Activated T-helper 1 cell treated with anti-CD3 and anti-CD28 coated beads, Interleukin-12 subunit alpha, Interleukin-12 subunit beta, Interleukin-2, Interleukin-4 antibody, amounts not matched to agents 30 ng/mL and 10 ng/mL and 1 ng/mL, durations not matched to agents 14 hours and 24 hours and 36 hours (primary cell): ENCODE results near the gene MDFIC. TPM values are rescaled to one million over a fixed set of nuclear protein-coding genes. Genes with fewer than 3 reads are reported as not detected.

ENCODE experiments used
- DNase-seq: peaks from one replicate; pipeline ENCODE4 v3.0.0; 2021; ENCODE audit warnings: low spot score
- H3K27ac Mint-ChIP-seq: one replicate; pipeline ENCODE4 v1.8.0; 2021; ENCODE audit warnings: mild to moderate bottlenecking, mixed read lengths
- H3K27me3 Mint-ChIP-seq: one replicate; pipeline ENCODE4 v1.8.0; 2022; ENCODE audit warnings: mild to moderate bottlenecking, moderate library complexity, mixed read lengths; ENCODE audit not compliant: insufficient read depth
- H3K36me3 Mint-ChIP-seq: one replicate; pipeline ENCODE4 v1.8.0; 2021; ENCODE audit warnings: low read depth, mixed read lengths
- H3K4me1 Mint-ChIP-seq: one replicate; pipeline ENCODE4 v1.8.0; 2021; ENCODE audit warnings: low read depth, mixed read lengths
- H3K4me3 Mint-ChIP-seq: one replicate; pipeline ENCODE4 v1.8.0; 2021; ENCODE audit warnings: mild to moderate bottlenecking, moderate library complexity, mixed read lengths
- H3K9me3 Mint-ChIP-seq: one replicate; pipeline ENCODE4 v1.8.0; 2021; ENCODE audit warnings: mixed read lengths
- intact Hi-C: fragments of 100-400 bp; cut with micrococcal nuclease; formaldehyde crosslinking; loops from one replicate; pipeline ENCODE4 v1.15.1; 2024
- total RNA-seq: library from RNA; stranded (reverse); gene quantifications from 2 replicates; pipeline ENCODE4 v1.2.3, GENCODE V29; 2022

MDFIC gene
- total RNA-seq, 1 donor from 2014 or later = 114 TPM

DNA sequence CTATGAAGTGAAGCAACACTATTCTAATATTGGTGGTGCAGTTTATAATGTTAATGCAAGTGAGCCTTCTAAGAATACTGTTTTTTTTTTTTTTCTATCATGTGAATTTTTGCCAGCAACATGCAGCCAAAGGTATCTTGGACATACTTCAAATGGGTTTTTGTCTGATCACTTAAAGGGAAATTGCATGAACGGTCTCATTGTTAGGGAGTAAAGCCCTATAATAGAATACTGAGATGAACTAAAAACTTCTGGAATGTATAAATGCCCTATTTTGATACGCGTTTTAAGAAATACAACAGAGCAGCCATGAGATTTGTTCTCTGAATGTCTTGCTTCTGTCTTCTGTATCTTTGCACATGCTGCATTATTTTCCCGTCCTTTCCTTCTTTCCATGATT lies 10.5 kb upstream of the MDFIC start:
- H3K4me3 Mint-ChIP-seq = no peak overlapping the region
- H3K4me1 Mint-ChIP-seq = peaks cover 16% of the 10 kb centered on the region
- intact Hi-C loops = no loop called here
- H3K9me3 Mint-ChIP-seq = peaks cover 3% of the 10 kb centered on the region
- H3K27me3 Mint-ChIP-seq = no peaks in the 10 kb centered on the region
- peaks cover 5% of the 10 kb centered on the region for H3K36me3 Mint-ChIP-seq
- H3K27ac Mint-ChIP-seq = no peak overlapping the region
- DNase-seq = no peak

DNA sequence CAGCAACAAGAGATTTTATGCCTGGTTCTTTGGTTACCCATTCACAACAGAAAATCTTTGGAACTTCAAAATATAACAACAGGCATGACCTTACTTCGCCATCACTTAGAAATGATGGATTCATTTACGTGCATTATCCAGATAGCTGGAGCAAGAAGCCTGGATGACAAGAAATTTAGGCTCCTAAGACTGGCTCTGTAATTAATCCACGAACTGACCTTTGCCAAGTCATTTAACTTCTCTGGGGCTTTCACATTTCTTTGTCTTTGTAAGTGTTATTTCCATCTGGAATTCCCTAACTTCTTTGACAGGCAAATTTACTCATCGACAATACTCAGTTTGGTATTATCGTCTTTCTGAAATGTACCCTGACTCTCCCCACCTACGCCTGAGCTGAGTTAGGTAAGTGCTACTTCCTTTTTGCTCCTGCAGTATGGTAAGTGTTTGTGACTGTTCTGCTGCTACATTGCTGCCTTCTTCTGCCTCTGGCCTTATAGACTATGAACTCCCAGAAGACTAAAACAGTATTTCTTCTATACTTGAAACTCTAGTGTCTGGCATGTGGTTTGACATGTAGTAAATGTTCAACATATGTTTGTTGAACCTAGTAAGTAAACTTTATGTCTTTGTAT lies 5.5 kb upstream of the MDFIC start:
- peak overlapping the region; percentile 70 for H3K4me3 Mint-ChIP-seq
- no peaks in the 10 kb centered on the region for H3K9me3 Mint-ChIP-seq
- no peak for DNase-seq
- no peaks in the 10 kb centered on the region for H3K27me3 Mint-ChIP-seq
- H3K4me1 Mint-ChIP-seq = peaks cover 61% of the 10 kb centered on the region
- peak overlapping the region; percentile 98 for H3K27ac Mint-ChIP-seq
- peaks cover 5% of the 10 kb centered on the region for H3K36me3 Mint-ChIP-seq
- intact Hi-C loops = loop anchor here (1.0 to 5.0 kb wide), 6 partner anchors 15 to 316 kb away; no protein-coding TSS in a partner anchor

DNA sequence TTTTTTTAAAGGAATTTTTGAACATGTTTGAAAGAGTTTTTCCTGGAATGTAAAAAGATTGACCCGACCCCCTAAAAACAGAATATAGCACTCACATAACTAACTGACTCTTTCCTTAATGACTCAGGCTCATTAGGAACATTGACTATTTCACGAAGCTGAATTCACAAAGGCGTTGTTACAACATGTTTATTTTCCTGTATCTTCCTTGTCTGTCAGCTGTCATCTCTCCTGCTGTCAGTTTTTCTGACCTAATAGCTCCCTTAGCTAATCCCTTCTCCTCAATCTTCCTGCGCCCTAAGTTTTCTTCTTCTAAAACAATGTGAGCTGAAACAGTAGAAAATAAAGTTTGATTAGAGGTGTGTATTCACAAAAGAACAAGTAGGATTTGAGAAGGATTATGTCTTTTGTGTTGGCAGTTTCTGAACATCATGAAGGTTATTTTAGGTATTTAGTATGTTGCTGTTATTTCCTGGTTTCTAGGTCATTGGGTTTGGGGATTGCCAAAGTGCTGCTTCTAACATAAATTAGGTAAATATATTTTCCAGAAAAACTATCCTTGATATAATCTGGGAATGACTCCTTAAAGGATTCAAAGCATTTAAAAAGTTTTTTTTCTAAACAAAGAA lies 4.6 kb upstream of the MDFIC start:
- intact Hi-C loops = loop anchor here (5.0 kb wide), 1 partner anchor 315 kb away; no protein-coding TSS in a partner anchor
- no peak for DNase-seq
- Mint-ChIP-seq H3K9me3 (no peaks in the 10 kb centered on the region), H3K27me3 (no peaks in the 10 kb centered on the region), H3K27ac (peak overlapping the region; percentile 98), H3K4me3 (peak overlapping the region; percentile 65), H3K4me1 (peaks cover 66% of the 10 kb centered on the region), H3K36me3 (peaks cover 7% of the 10 kb centered on the region)

DNA sequence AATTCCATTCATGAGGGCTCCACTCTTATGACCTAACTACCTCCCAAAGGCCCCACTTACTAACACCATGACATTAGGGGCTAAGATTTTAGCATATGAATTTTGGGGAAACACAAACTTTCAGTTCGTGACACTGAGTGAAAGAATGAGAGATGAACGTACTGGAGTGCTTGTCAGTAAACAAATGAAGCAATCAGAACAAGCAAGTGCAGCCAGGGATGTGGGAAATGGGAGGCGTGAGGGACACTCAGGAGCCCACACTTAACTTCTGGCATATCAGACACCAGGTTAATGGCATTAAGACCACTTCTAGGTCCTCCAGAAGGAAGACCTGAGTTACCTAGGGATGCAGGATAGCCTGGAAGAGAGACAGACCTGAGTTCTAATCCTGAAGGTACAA lies 2.3 kb upstream of the MDFIC start:
- Mint-ChIP-seq H3K9me3 (no peaks in the 10 kb centered on the region), H3K4me1 (peaks cover 65% of the 10 kb centered on the region), H3K36me3 (peaks cover 4% of the 10 kb centered on the region), H3K4me3 (peak overlapping the region; percentile 43), H3K27me3 (no peaks in the 10 kb centered on the region), H3K27ac (peak overlapping the region; percentile 80)
- intact Hi-C loops = loop anchor here (5.0 kb wide), 1 partner anchor 313 kb away; no protein-coding TSS in a partner anchor
- DNase-seq = no peak

DNA sequence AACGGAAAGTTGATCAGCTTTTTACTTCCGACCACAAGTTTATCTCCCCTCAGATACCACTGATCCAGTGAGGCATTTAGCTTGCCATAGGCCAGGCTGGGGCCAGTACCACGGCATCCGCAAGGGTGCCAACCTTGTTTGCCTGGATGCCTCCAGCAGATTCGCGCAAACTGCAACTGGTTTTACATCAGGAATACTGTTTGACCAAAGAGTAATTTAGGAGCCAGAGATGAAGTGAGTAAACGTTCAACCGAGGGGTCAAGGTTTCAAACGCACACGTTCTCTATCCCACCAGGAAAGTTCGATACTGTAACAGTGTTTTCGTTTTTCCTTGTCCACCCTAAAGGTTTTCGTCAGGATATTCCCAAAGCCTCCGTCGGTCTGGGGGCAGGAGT lies 266 bp upstream of the MDFIC start:
- peaks cover 63% of the 10 kb centered on the region for H3K4me1 Mint-ChIP-seq
- DNase-seq = no peak
- H3K27me3 Mint-ChIP-seq = no peaks in the 10 kb centered on the region
- peaks cover 16% of the 10 kb centered on the region for H3K36me3 Mint-ChIP-seq
- no peaks in the 10 kb centered on the region for H3K9me3 Mint-ChIP-seq
- H3K27ac Mint-ChIP-seq = peak overlapping the region; percentile 96
- intact Hi-C loops = loop anchor here (1.0 to 10.0 kb wide), 3 partner anchors 32 to 1293 kb away; partner anchors contain the start of gene TES
- peak overlapping the region; percentile 82 for H3K4me3 Mint-ChIP-seq

DNA sequence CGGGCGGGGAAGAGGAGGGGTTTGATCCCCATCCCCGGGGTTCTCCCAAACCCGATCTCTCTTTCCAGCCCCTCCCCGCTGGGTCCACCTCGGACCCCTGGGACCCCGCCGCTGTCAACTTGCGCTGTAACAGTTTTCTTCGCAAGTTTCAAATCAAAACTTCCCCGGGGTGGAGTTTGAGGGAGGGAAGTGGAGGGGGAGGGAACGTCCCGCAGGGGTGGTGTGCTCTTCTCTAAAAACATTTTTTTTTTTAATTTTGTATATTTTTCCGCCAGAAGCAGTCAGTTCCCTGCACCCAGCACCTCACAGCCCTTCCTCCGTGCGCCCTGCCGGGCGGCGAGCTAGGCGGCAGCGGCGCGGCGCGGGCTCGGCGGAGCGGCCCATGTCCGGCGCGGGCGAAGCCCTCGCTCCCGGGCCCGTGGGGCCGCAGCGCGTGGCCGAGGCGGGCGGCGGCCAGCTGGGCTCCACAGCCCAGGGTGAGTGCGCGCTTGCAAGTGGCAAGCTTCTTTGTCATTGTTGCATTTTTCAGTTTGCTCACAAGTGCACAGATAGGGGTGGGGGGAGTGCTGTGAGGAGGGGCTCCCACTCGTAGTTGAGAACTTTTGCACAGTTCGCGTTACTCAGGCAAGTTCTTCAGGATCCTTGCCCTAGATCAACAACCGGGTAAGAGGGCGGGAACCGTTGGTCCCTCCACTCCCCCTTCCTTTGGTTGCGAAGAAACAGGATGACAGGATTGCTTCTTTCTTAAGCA lies 933 bp downstream of the MDFIC start:
- intact Hi-C loops = loop anchor here (1.0 to 10.0 kb wide), 5 partner anchors 8 to 1292 kb away; partner anchors contain the start of gene TES
- Mint-ChIP-seq H3K9me3 (no peaks in the 10 kb centered on the region), H3K4me3 (peak overlapping the region; percentile 96), H3K36me3 (peaks cover 18% of the 10 kb centered on the region), H3K4me1 (peaks cover 56% of the 10 kb centered on the region), H3K27me3 (no peaks in the 10 kb centered on the region), H3K27ac (peak overlapping the region; percentile 97)
- peak; percentile 50 for DNase-seq

DNA sequence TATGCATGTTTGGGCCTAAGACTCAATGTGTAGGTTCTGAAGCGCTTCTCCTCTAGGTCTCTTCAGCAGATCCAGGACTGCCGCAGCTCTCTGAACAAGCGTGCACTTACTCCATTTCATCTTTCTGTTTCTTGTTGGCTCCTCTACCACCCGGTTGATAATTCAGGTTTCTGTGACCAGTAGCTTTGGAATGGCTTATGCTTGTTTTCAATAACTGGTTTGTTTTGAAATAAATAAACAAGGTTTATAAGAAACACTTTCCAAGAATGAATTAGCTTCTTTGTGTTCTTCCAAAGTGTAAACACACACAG lies 1.5 kb downstream of the MDFIC start:
- Mint-ChIP-seq H3K9me3 (no peaks in the 10 kb centered on the region), H3K4me3 (peak overlapping the region; percentile 96), H3K4me1 (peaks cover 51% of the 10 kb centered on the region), H3K27me3 (no peaks in the 10 kb centered on the region), H3K27ac (peak overlapping the region; percentile 96), H3K36me3 (peaks cover 18% of the 10 kb centered on the region)
- no peak for DNase-seq
- intact Hi-C loops = loop anchor here (1.0 to 10.0 kb wide), 3 partner anchors 8 to 1291 kb away; partner anchors contain the start of gene TES

DNA sequence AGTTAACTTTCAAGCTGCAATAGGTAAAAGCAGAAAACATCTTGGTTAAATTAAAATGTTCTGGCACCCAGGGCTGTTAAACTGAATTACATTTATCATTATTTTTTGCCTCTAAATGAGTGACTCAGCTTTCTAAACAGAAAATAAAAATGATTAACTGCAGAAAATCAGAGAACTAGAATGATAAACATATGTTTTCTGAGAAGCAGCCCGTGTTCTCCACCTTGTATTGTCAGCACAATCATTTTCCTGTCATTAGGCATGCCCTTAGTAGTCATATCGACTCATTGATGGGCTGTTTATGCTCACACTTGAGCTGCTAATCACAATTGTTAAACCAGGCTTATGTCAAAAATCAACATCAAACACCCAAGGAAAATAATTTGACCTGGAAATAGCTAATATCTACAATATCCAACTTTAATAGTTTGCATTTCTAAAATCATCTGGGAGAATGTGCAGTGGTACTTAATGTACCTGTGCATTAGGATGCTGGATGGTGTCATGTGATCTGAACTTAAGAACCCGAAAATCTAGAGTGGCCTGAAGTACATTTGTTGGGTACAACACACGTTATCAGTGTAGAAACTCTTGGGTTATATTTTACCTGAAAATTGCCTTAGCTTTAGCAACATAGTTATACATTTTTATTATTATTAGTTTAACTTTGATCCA lies 2.3 kb downstream of the MDFIC start:
- Mint-ChIP-seq H3K4me1 (peaks cover 44% of the 10 kb centered on the region), H3K36me3 (peaks cover 18% of the 10 kb centered on the region), H3K9me3 (no peaks in the 10 kb centered on the region), H3K27ac (peak overlapping the region; percentile 96), H3K4me3 (peak overlapping the region; percentile 96), H3K27me3 (no peaks in the 10 kb centered on the region)
- intact Hi-C loops = loop anchor here (10.0 kb wide), 1 partner anchor 1291 kb away; the partner anchor contains the start of gene TES
- no peak for DNase-seq

DNA sequence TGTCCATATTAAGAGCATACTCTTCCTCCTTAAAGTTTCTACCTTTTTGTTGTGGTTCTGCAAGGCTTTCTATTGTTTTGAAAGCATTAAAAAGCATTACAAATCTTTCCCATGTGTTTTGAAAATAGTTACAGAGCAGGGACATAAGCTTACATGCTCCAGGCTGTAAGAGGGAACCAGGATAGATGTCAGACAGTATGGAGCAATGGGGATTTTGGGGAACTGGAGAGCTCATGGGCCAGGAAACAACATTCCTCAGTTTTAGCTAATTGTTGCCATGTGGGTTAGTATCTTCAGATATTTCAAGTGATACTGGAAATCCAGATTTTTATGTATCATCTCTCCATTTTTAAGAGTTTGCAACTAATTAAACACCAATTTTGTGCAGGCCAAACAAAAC lies 3.5 kb downstream of the MDFIC start:
- peaks cover 18% of the 10 kb centered on the region for H3K36me3 Mint-ChIP-seq
- H3K4me3 Mint-ChIP-seq = peak overlapping the region; percentile 80
- H3K9me3 Mint-ChIP-seq = no peaks in the 10 kb centered on the region
- DNase-seq = no peak
- H3K4me1 Mint-ChIP-seq = peaks cover 31% of the 10 kb centered on the region
- intact Hi-C loops = loop anchor here (10.0 kb wide), 1 partner anchor 1289 kb away; the partner anchor contains the start of gene TES
- no peaks in the 10 kb centered on the region for H3K27me3 Mint-ChIP-seq
- H3K27ac Mint-ChIP-seq = peak overlapping the region; percentile 83

DNA sequence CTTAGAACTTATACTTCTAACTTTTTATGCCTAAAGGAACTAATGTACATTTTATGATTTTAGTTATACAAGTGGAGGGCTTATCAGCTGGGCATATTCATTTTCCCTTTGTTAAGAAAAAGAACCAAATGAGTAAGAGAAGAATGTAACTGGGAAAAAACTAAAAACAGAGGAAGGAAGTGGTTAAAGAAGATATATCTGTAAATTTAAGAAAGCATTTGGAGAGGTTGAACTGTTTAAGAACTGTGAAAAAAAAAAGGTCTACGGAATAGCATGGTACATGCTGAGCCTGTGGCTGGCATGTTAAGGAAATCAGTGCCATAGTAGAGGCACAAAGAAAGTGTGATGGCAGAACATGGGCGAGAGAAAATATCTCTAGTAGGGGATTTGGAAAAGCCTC lies 6.2 kb downstream of the MDFIC start:
- Mint-ChIP-seq H3K27ac (no peak overlapping the region), H3K4me1 (peaks cover 20% of the 10 kb centered on the region), H3K9me3 (no peaks in the 10 kb centered on the region), H3K4me3 (no peak overlapping the region), H3K36me3 (peaks cover 25% of the 10 kb centered on the region), H3K27me3 (no peaks in the 10 kb centered on the region)
- intact Hi-C loops = loop anchor here (10.0 kb wide), 1 partner anchor 1287 kb away; the partner anchor contains the start of gene TES
- DNase-seq = no peak

DNA sequence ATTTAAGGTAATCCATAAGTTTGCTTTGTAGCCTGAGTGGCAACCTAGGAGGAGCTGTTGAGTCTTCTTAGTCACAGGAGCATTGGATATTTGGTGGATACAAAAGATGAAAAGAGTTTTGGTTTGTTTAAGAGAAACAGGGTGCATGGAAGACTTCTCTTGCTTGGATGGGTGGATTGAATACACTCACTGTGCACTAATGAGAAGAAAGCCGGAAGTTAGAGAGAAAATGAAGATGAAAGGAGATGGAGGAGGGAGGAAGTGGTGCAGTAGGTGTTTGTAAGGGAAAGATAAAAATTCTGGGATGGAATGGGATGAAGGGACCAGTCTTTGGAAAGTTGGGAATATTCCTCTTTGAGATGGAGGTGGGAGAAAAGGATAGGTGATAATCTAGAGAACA lies 7.7 kb downstream of the MDFIC start:
- Mint-ChIP-seq H3K4me1 (peaks cover 33% of the 10 kb centered on the region), H3K27ac (no peak overlapping the region), H3K9me3 (no peaks in the 10 kb centered on the region), H3K36me3 (peaks cover 31% of the 10 kb centered on the region), H3K27me3 (no peaks in the 10 kb centered on the region), H3K4me3 (no peak overlapping the region)
- DNase-seq = no peak
- intact Hi-C loops = loop anchor here (10.0 kb wide), 1 partner anchor 1285 kb away; the partner anchor contains the start of gene TES

DNA sequence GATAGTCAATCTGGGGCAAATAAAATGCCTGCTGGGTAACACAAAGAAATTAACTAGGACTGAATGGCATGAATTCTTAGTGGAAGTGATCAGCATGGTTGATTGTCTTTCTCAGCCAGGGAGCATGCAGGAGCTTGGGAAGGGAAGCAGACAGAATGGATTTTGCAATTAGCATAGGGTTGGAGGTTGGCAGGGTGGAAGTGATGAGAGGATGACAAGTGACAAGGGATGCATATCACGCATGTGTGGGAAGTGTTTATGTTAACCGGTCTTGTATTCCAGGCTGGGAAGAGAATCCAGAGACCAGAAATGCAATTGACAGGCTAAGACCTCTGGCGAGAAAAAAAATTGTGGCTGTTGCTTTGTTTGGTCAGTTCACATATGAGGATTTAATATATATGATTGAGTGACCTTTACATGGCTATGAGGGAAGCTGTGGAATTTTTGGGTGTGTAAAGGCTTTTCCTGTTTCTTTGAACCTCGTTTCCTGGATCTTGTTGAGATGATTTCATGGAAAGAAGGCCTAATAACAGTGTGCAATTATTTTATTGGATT lies 8.3 kb downstream of the MDFIC start:
- no peaks in the 10 kb centered on the region for H3K9me3 Mint-ChIP-seq
- no peak for DNase-seq
- intact Hi-C loops = loop anchor here (2.0 to 5.0 kb wide), 4 partner anchors 37 to 213 kb away; no protein-coding TSS in a partner anchor

More for the DNA sequence above, 8.3 kb downstream of the MDFIC start:
- Mint-ChIP-seq H3K4me1 (peaks cover 36% of the 10 kb centered on the region), H3K27me3 (no peaks in the 10 kb centered on the region), H3K27ac (no peak overlapping the region), H3K36me3 (peaks cover 32% of the 10 kb centered on the region), H3K4me3 (no peak overlapping the region)
